ENCODE measurements around the gene KLF2.

DNA sequence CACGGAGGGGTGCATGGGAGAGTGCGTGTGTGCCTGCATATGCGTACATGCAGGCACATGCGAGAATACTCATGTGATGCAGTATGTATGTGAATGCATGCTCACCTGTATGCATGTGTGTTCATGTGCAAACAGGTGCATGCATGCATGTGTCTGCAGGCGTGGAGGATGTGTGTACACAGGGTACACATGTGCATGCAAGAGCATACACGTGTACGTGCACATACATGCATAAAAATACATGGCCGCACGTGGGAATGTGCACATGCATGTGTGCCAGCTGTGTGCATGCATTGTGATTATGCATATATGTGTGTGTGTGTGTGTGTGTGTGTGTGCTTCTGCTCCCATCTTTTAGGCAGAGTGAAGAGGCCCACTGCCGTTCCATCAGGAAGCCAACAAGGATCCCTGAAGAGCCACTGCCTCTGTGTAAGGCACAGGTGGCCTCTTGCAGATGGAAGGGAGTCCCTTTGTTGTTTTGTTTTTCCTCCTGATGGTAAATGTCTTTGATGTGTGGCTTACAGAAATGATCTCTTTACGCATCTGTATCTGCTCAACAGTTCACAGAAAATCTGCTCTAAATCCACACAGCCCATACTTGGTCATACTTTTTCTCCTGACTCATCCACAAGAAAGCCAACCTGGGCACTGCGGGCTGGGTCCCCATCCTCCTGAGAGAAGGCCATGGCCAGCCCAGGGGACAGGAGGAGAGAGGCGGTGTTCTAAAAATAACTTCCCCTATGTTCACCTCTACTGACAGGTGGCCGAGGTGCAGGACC is 50.7 kb downstream of the KLF2 start:
- TF ChIP-seq, protein P1, sequence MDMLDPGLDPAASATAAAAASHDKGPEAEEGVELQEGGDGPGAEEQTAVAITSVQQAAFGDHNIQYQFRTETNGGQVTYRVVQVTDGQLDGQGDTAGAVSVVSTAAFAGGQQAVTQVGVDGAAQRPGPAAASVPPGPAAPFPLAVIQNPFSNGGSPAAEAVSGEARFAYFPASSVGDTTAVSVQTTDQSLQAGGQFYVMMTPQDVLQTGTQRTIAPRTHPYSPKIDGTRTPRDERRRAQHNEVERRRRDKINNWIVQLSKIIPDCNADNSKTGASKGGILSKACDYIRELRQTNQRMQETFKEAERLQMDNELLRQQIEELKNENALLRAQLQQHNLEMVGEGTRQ (IDR thresholded peaks at IDR 0.05; ENCODE audit: borderline replicate concordance, low read depth, low read length): no peak
- TF ChIP-seq, protein P2, sequence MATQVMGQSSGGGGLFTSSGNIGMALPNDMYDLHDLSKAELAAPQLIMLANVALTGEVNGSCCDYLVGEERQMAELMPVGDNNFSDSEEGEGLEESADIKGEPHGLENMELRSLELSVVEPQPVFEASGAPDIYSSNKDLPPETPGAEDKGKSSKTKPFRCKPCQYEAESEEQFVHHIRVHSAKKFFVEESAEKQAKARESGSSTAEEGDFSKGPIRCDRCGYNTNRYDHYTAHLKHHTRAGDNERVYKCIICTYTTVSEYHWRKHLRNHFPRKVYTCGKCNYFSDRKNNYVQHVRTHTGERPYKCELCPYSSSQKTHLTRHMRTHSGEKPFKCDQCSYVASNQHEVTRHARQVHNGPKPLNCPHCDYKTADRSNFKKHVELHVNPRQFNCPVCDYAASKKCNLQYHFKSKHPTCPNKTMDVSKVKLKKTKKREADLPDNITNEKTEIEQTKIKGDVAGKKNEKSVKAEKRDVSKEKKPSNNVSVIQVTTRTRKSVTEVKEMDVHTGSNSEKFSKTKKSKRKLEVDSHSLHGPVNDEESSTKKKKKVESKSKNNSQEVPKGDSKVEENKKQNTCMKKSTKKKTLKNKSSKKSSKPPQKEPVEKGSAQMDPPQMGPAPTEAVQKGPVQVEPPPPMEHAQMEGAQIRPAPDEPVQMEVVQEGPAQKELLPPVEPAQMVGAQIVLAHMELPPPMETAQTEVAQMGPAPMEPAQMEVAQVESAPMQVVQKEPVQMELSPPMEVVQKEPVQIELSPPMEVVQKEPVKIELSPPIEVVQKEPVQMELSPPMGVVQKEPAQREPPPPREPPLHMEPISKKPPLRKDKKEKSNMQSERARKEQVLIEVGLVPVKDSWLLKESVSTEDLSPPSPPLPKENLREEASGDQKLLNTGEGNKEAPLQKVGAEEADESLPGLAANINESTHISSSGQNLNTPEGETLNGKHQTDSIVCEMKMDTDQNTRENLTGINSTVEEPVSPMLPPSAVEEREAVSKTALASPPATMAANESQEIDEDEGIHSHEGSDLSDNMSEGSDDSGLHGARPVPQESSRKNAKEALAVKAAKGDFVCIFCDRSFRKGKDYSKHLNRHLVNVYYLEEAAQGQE (IDR thresholded peaks at IDR 0.05; ENCODE audit: low read depth, low read length): no peak
- TF ChIP-seq FOS (IDR thresholded peaks at IDR 0.05; ENCODE audit: borderline replicate concordance, extremely low read depth, insufficient read length) (no peak), ZZZ3 (IDR thresholded peaks at IDR 0.05; ENCODE audit: control insufficient read depth, insufficient read length, low read depth) (no peak), IRF4 (IDR thresholded peaks at IDR 0.05; ENCODE audit: low read depth, low read length) (no peak), EP300 (IDR thresholded peaks at IDR 0.05; ENCODE audit: borderline replicate concordance in 1 of 2, control insufficient read depth in 1 of 2, low read depth in 2 of 2, low read length in 2 of 2) (no peak), ZNF274 (IDR thresholded peaks at IDR 0.05; ENCODE audit: insufficient read depth, insufficient read length) (no peak), SMC3 (IDR thresholded peaks at IDR 0.05; ENCODE audit: borderline replicate concordance, low read length) (no peak)
- TF ChIP-seq, protein P3, sequence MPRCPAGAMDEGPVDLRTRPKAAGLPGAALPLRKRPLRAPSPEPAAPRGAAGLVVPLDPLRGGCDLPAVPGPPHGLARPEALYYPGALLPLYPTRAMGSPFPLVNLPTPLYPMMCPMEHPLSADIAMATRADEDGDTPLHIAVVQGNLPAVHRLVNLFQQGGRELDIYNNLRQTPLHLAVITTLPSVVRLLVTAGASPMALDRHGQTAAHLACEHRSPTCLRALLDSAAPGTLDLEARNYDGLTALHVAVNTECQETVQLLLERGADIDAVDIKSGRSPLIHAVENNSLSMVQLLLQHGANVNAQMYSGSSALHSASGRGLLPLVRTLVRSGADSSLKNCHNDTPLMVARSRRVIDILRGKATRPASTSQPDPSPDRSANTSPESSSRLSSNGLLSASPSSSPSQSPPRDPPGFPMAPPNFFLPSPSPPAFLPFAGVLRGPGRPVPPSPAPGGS (IDR thresholded peaks at IDR 0.05; ENCODE audit: borderline replicate concordance, insufficient read depth, low read depth, low read length, poor library complexity, severe bottlenecking): no peak
